ENCODE data around the gene UNC5C.

UNC5C gene

GRCh38 chr4:95386410-95386809 lies 162.4 kb downstream of the UNC5C start:
- Histone ChIP-seq H3K9ac (ENCODE audit: low read depth, low read length) (no peak overlapping the region), H3K36me3 (ENCODE audit: insufficient read depth, low read length) (no peaks in the 10 kb centered on the region), H3K9me3 (replicated peaks; ENCODE audit: low read length) (no peaks in the 10 kb centered on the region), H3K27me3 (ENCODE audit: control insufficient read depth, insufficient read depth, low read length) (no peaks in the 10 kb centered on the region), H3K4me3 (ENCODE audit: low read length) (no peak overlapping the region), H3K4me1 (ENCODE audit: control insufficient read depth, insufficient read depth, low read length) (no peaks in the 10 kb centered on the region), H3K4me2 (ENCODE audit: low read length) (no peak overlapping the region)

DNA sequence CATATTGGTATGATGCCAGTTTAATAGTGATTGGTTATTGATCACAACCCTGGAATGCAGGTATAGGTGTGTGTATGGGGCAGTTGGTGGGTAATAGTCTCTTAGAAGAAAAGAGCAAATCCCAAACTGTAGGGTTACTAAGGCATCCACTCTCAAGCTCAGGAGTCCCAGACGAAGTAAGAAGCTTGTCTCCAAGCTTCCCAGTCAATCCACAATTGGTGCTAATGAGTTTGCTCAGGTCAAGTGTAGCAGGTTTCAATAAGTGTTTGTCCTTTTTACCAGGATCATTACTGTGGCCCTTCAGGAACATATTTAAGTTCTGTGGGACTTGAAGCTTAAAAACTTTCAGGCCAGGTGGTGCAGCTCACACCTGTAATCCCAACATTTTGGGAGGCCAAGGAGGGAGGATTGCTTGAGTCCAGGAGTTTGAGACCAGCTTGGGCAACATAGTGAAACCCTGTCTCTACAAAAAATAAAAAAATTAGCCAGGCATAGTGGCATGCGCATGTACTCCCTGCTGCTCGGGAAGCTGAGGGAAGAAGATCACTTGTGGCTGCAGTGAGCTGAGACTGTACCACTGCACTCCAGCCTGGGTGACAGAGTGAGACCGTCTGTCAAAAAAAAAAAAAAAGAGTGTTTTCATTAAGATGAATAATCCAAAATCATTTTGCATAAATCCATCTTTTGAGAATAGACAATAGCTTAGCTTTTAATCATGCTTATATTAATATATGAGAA lies 166.8 kb downstream of the UNC5C start:
- H3K9ac ChIP-seq (ENCODE audit: low read depth, low read length) = no peak overlapping the region
- H3K4me3 ChIP-seq (ENCODE audit: low read length) = no peak overlapping the region
- H3K27me3 ChIP-seq (ENCODE audit: control insufficient read depth, insufficient read depth, low read length) = no peaks in the 10 kb centered on the region
- no peaks in the 10 kb centered on the region for H3K9me3 ChIP-seq (replicated peaks; ENCODE audit: low read length)
- no peaks in the 10 kb centered on the region for H3K4me1 ChIP-seq (ENCODE audit: control insufficient read depth, insufficient read depth, low read length)
- no peak overlapping the region for H3K4me2 ChIP-seq (ENCODE audit: low read length)
- no peaks in the 10 kb centered on the region for H3K36me3 ChIP-seq (ENCODE audit: insufficient read depth, low read length)

- Histone ChIP-seq H3K4me1 (ENCODE audit: control insufficient read depth, insufficient read depth, low read length) (no peaks in the 10 kb centered on the region), H3K4me3 (ENCODE audit: low read length) (no peak overlapping the region), H3K36me3 (ENCODE audit: insufficient read depth, low read length) (no peaks in the 10 kb centered on the region), H3K4me2 (ENCODE audit: low read length) (no peak overlapping the region), H3K9ac (ENCODE audit: low read depth, low read length) (no peak overlapping the region), H3K9me3 (replicated peaks; ENCODE audit: low read length) (no peaks in the 10 kb centered on the region), H3K27me3 (ENCODE audit: control insufficient read depth, insufficient read depth, low read length) (no peaks in the 10 kb centered on the region)
Measured at GRCh38 chr4:95379633-95380032, 169.1 kb downstream of the UNC5C start.

GRCh38 chr4:95377366-95377900 lies 171.3 kb downstream of the UNC5C start:
- Histone ChIP-seq H3K27me3 (ENCODE audit: control insufficient read depth, insufficient read depth, low read length) (no peaks in the 10 kb centered on the region), H3K4me3 (ENCODE audit: low read length) (no peak overlapping the region), H3K9ac (ENCODE audit: low read depth, low read length) (no peak overlapping the region), H3K4me1 (ENCODE audit: control insufficient read depth, insufficient read depth, low read length) (no peaks in the 10 kb centered on the region), H3K36me3 (ENCODE audit: insufficient read depth, low read length) (no peaks in the 10 kb centered on the region), H3K9me3 (replicated peaks; ENCODE audit: low read length) (no peaks in the 10 kb centered on the region), H3K4me2 (ENCODE audit: low read length) (no peak overlapping the region)

GRCh38 chr4:95371476-95372224 lies 177.1 kb downstream of the UNC5C start:
- no peak overlapping the region for H3K4me3 ChIP-seq (ENCODE audit: low read length)
- no peaks in the 10 kb centered on the region for H3K27me3 ChIP-seq (ENCODE audit: control insufficient read depth, insufficient read depth, low read length)
- H3K4me1 ChIP-seq (ENCODE audit: control insufficient read depth, insufficient read depth, low read length) = no peaks in the 10 kb centered on the region
- no peak overlapping the region for H3K4me2 ChIP-seq (ENCODE audit: low read length)
- H3K9ac ChIP-seq (ENCODE audit: low read depth, low read length) = no peak overlapping the region
- no peaks in the 10 kb centered on the region for H3K36me3 ChIP-seq (ENCODE audit: insufficient read depth, low read length)
- no peaks in the 10 kb centered on the region for H3K9me3 ChIP-seq (replicated peaks; ENCODE audit: low read length)

GRCh38 chr4:95367824-95368223 lies 180.9 kb downstream of the UNC5C start:
- Histone ChIP-seq H3K4me2 (ENCODE audit: low read length) (no peak overlapping the region), H3K9me3 (replicated peaks; ENCODE audit: low read length) (no peaks in the 10 kb centered on the region), H3K27me3 (ENCODE audit: control insufficient read depth, insufficient read depth, low read length) (no peaks in the 10 kb centered on the region), H3K4me3 (ENCODE audit: low read length) (no peak overlapping the region), H3K9ac (ENCODE audit: low read depth, low read length) (no peak overlapping the region), H3K36me3 (ENCODE audit: insufficient read depth, low read length) (no peaks in the 10 kb centered on the region), H3K4me1 (ENCODE audit: control insufficient read depth, insufficient read depth, low read length) (no peaks in the 10 kb centered on the region)

- no peak overlapping the region for H3K4me2 ChIP-seq (ENCODE audit: low read length)
- no peak overlapping the region for H3K4me3 ChIP-seq (ENCODE audit: low read length)
- no peaks in the 10 kb centered on the region for H3K36me3 ChIP-seq (ENCODE audit: insufficient read depth, low read length)
- no peaks in the 10 kb centered on the region for H3K9me3 ChIP-seq (replicated peaks; ENCODE audit: low read length)
- H3K9ac ChIP-seq (ENCODE audit: low read depth, low read length) = no peak overlapping the region
- no peaks in the 10 kb centered on the region for H3K27me3 ChIP-seq (ENCODE audit: control insufficient read depth, insufficient read depth, low read length)
- H3K4me1 ChIP-seq (ENCODE audit: control insufficient read depth, insufficient read depth, low read length) = no peaks in the 10 kb centered on the region
Measured at GRCh38 chr4:95363966-95364365, 184.8 kb downstream of the UNC5C start.

DNA sequence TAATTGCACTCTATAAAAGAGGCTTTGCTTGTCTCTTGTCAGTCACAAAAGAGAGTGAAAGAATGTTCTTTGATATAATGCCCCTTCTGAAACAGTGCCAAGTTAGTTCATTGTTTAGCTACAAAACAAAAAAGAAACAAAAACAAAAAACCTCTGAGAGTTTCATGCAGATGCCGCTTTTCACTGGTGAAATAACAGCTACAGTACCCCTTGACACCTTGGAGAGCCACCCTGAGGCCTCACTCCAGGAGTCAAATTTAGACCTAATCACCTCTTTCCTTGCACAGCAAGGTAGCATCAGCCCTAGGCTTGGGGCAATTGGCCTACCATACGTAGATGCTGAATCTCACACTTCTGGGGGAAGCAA lies 185.2 kb downstream of the UNC5C start:
- no peak overlapping the region for H3K4me3 ChIP-seq (ENCODE audit: low read length)
- H3K4me1 ChIP-seq (ENCODE audit: control insufficient read depth, insufficient read depth, low read length) = no peaks in the 10 kb centered on the region
- no peaks in the 10 kb centered on the region for H3K9me3 ChIP-seq (replicated peaks; ENCODE audit: low read length)
- no peaks in the 10 kb centered on the region for H3K36me3 ChIP-seq (ENCODE audit: insufficient read depth, low read length)
- no peak overlapping the region for H3K4me2 ChIP-seq (ENCODE audit: low read length)
- H3K9ac ChIP-seq (ENCODE audit: low read depth, low read length) = no peak overlapping the region
- no peaks in the 10 kb centered on the region for H3K27me3 ChIP-seq (ENCODE audit: control insufficient read depth, insufficient read depth, low read length)

DNA sequence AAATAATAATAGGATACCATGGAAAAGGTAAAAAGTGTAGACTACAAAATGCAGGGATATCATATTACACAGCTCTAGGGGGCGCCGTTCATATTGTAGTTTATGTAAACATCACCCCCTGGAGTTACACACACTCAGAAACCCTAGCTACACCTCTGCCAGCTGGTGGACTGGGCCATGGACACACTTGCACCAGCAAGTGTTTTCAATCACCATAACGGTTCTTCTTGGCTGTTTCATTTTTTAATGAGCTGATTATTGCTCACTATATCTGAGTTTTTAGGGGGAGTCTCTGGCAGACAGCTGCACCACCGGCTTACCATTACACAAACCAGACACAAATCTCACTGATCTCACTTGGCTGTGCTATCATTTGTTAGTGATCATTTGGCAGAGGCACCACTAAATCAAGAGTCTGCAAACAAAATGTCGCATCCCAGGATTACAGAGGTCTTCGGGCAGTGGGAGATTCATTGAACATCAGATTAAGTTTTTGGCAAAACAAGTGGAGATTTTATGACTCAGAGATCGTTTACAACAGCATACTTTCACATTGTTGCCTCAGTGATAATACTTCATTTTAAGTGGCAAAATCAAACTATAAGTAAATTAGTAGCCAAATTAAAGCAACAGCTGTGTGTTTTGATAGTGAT lies 185.7 kb downstream of the UNC5C start:
- Histone ChIP-seq H3K4me1 (ENCODE audit: control insufficient read depth, insufficient read depth, low read length) (no peaks in the 10 kb centered on the region), H3K27me3 (ENCODE audit: control insufficient read depth, insufficient read depth, low read length) (no peaks in the 10 kb centered on the region), H3K4me3 (ENCODE audit: low read length) (no peak overlapping the region), H3K9ac (ENCODE audit: low read depth, low read length) (no peak overlapping the region), H3K4me2 (ENCODE audit: low read length) (peak overlapping the region; percentile 37), H3K9me3 (replicated peaks; ENCODE audit: low read length) (no peaks in the 10 kb centered on the region), H3K36me3 (ENCODE audit: insufficient read depth, low read length) (no peaks in the 10 kb centered on the region)

DNA sequence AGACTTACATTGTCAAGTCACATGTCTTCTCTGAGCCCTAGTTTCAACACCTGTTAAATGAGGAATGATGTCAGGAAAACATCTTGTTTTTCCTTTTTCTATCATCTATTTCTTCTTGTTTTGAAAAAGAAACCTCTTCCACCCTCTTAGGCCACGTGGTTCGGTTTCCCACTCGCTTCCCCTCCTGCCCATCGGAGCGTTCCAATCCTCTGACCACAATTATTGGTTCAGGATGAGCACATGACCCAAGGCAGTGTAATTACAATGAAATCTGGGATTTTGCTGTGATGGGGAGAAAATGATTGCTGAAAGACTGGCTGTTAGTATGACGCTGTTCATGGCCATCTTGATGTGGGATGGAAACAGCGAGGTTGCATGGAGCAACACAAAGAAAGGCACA lies 186.7 kb downstream of the UNC5C start:
- no peak overlapping the region for H3K9ac ChIP-seq (ENCODE audit: low read depth, low read length)
- H3K27me3 ChIP-seq (ENCODE audit: control insufficient read depth, insufficient read depth, low read length) = no peaks in the 10 kb centered on the region
- no peaks in the 10 kb centered on the region for H3K9me3 ChIP-seq (replicated peaks; ENCODE audit: low read length)
- no peak overlapping the region for H3K4me2 ChIP-seq (ENCODE audit: low read length)
- H3K4me3 ChIP-seq (ENCODE audit: low read length) = no peak overlapping the region
- H3K4me1 ChIP-seq (ENCODE audit: control insufficient read depth, insufficient read depth, low read length) = no peaks in the 10 kb centered on the region
- H3K36me3 ChIP-seq (ENCODE audit: insufficient read depth, low read length) = no peaks in the 10 kb centered on the region

- no peak overlapping the region for H3K9ac ChIP-seq (ENCODE audit: low read depth, low read length)
- H3K36me3 ChIP-seq (ENCODE audit: insufficient read depth, low read length) = no peaks in the 10 kb centered on the region
Measured at GRCh38 chr4:95361696-95361965, 187.1 kb downstream of the UNC5C start.

More at GRCh38 chr4:95361696-95361965, 187.1 kb downstream of the UNC5C start:
- Histone ChIP-seq H3K9me3 (replicated peaks; ENCODE audit: low read length) (no peaks in the 10 kb centered on the region), H3K4me2 (ENCODE audit: low read length) (no peak overlapping the region), H3K4me3 (ENCODE audit: low read length) (no peak overlapping the region), H3K4me1 (ENCODE audit: control insufficient read depth, insufficient read depth, low read length) (no peaks in the 10 kb centered on the region), H3K27me3 (ENCODE audit: control insufficient read depth, insufficient read depth, low read length) (no peaks in the 10 kb centered on the region)
